ENCODE measurements around the gene E2F7.

The E2F7 gene

DNA sequence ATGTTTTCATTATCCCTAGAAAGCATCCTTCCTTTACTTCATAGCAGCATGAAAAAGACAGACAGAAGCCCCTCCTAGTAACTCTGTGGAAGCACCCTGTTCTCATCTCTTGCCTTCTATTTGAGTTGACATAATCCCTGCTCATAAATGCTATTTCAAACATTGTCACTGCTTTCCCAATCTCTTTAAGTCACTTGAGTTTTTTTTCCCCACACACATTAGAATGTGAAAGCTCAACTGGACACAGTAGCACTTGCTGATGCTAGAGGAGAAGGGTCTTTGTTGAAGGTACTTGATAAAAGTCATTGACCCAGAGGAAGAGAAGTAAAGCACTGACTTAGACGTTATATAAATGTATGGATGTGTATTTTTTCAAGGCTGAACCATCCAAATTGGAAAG is 3.0 kb downstream of the E2F7 start:
- no peak for DNase-seq

DNA sequence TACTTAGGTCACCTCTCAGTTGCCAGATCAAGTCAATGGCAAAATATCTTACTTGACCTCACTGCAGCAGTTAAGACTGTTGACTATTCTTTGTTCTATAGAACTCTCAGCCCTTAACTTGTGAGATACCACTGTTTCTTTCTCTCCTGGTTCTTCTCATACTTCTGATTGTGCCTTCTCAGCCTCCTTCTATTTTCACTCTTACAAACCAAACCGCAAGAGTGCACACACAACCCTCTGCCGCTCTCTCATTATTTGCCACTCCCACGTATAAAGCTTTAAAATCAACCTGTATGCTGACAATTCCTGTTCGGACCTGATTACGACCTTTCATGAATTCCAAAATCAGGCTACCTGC is 4.5 kb downstream of the E2F7 start:
- DNase-seq, result no peak

- DNase-seq, result no peak
These were observed 5.1 kb downstream of the E2F7 start for GRCh38 chr12:77060136-77060882.

DNA sequence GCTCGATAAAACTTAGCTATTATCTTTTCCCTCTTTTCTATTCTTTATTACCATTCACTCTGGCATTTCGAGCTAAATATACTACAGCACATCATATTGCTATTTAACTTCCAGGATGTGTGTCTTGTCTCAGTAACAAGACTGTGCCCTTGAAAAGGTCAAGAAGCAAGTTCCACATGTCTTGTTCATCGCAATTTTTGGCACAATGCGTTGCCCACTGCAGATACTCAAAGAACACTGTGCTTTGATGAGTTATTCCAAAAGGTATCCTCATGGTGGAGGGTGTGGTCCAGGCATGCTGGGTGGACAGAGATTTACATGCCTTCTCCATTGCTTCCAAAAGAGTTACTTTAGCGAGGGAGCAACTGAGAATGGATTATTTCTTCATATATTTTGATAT is 6.6 kb downstream of the E2F7 start:
- DNase-seq, result no peak

- DNase-seq, result no peak
These were observed 10.5 kb downstream of the E2F7 start for GRCh38 chr12:77054851-77055250.

DNA sequence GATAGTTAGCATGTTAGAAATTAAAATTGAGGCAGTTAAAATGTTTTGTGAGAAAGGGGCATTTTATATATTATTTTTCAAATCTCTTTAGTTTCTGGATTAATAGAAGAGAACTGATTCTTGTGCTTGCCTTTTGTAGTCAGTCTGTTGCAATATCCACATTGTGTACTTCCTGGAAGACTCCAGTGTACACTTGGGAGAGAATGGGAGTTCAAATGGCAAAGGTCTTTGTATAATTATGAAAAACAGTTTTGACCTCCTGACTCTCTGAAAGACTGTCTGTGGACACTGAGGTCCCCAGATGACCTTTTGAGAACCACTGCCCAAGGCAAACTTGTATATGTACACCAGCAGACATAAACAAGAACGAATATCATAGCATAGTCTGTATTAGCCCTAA is 12.1 kb downstream of the E2F7 start:
- no peak for DNase-seq

DNA sequence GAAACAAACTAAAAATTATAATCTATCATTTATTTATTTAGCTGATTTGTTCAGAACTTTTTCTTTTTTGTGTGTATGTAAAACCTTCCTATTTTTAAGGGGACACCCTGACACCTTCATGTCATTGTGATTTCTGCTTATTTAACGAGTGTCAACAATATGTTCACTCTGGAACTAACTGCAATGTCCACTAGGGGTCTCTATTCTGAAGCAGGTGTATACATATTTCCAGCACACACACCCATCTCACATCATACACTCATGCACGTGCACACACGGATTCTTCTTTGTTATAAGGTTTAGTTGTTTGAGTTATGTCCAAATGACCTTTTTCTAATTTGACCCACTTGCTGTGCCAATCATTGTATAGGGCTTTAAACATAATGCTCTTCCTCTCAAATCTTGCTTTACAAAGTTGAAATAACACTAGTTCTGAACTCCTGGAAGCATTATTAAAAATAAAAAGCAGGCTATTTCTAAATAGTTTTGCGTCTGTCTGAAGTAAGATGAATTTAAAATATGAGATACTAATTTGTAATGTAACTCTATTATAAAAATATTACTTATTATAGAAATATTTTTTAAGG is 15.5 kb downstream of the E2F7 start:
- peak; percentile 53 for DNase-seq

GRCh38 chr12:77047341-77048109 is 17.8 kb downstream of the E2F7 start:
- no peak for DNase-seq

DNA sequence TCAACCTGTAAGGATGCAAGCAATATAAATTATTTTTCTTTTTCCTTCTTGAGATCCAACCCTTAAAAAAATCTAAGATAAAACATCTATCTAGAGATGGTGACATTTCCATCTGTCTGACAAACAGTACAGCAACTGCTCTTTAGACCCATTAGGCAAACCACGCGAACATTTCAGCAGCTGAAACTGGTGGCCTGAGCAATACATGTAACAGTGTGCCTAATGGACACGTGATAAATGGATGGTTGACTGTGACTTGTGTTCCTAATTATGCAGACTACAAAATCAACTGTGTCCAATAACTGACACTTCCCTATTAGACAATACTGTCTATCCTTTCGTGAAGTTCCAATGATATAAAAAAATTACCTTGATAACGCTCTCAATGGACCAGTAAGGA is 18.9 kb downstream of the E2F7 start:
- no peak for DNase-seq

DNA sequence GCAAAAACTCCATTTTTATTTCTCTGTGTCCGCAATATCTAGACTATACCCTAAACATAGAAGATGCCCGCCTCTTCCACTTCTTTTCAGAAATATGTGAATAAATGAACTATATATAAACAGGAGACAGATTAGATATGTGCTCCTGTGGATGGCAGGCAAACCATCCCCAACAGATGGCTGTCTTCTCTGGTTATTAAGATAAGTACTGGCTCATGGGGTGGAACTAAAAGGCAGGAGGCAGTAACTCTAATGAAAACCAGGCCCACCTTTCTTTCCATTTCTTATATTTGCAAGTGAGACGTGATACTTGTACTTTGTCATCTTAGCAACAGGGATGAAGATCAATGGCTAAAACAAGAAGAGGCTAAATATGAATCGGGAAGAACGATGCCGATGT is 20.2 kb downstream of the E2F7 start:
- DNase-seq, result no peak

DNA sequence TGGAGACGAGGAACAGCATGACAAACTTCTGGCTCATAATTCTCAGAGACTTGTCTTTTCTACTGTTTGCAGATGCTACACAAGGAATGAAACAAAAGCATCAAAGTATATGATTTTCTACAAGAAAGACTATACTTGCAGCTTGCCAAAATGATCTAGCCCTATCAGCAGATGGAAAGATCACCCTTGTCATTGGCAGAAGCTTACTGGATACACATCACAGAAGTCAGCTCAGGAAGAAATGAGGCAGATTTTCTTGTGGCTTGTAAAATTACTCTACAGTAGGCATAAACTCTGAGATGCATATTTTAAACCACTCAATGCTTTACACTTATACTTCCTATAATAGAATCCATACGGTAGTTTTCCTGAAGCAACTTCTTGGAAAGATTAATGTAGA is 20.6 kb downstream of the E2F7 start:
- no peak for DNase-seq

DNA sequence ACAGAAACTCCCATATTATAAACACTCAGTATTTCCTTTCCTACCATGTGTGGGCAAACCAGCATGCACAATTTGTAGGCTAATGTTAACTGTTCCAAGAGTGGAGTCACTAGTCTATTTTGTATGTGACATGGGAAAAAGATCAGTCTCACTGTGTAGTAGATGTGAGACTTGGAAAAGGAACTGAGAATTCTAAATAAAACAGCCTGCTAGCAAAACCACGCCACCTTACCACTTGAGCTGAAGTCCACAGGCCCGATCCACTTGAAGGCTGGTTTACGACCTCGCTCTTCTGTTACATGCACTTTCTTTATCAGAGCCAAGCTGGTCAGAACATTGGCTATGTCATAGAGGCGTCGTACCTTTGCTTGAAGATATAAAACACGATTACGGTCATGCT is 22.5 kb downstream of the E2F7 start:
- no peak for DNase-seq

DNA sequence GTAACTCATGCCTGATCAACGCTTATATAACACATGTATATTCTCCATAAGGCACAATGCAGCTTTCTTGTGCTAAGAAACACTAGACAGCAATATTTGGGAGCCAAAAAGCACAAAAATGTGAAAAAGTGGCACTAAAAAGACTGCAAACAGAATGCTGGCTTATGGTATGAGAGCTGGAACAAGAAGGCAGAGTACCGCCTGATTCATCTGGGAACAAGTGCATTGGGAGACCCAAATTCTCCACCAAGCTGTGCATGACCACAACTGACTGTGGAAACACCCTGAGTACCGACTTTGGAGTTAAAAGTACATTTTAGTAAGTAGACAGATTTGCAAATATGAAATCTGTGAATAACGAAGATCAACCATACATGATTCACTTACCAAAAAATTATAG is 25.1 kb downstream of the E2F7 start:
- DNase-seq, result no peak

DNA sequence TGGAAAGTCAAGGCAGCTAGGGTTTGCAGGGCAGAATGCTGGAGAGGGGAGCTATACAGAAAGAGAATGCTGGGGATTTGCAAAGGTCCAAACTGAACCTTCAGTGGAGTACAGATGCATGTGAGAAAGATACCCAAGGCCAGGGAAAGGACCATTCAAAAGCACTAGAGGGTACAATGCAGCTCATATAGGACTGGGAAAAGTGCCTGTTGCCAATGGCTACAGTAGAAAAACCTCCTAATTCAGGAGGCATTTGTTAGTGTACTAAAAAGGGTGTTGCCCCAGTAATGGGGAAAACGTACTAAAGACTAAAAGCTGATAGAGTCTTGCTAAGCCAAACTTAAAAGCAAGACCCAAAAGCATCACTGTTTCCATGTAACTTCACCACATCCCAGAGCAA is 30.1 kb downstream of the E2F7 start:
- DNase-seq, result no peak

DNA sequence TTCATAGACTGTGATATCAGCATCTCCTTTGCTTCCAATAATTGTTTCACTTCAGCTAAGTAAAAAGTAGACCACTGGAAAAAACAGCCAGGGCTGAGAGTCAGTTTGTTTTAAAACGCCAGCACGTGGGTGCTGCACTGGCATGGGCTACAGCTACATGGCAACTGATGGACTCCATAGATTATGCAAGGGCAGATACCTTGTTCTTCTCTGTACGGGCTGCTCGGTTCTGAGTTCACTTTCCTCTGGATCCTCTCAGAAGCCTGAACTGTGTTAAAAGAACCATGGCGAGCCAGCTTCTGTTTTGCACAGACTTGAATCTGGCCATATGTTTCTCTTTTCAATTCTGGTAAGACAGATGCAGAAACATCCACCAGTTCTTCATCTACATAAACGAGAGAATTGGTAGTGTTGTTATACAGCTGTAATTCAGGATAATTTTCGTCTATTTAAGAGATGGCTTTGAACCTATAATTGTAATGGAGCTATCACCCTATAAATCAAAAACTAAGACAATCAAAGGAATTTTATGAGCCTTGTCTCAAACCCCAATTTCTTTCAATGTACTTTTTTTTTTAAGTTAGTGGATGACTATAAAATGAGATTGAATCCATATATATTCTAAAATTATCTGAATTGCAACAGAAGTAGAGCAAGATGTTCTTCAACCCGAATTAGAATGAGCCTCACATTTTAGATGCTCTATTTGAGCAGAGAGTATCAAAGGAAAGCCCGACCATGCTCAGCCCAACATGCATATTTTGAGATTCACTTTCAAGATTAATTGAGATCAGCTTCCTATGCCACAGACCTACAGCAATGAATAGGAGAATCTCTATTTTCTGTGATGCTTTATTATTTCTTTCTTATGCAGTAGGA is 31.5 kb downstream of the E2F7 start:
- DNase-seq, result no peak

GRCh38 chr12:77032406-77032805 is 33.0 kb downstream of the E2F7 start:
- DNase-seq, result no peak

DNA sequence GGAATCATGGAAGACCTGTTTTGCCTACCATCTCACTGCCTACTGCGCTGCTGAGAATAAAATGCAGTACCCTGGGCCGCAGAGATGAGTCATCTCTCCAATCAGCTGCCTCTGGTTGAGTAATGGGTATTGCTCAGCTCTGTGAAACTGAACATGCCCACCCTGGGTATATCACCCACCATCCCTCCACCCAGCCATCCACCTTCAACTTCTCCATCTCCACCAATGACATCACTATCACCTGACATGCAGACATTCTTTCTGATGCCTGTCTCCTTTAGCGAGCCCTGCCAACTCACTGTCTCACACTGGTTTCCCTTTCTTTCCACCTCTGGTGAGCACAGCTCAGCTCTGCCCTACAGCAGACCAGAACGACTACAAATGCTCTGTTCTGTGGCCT is 33.6 kb downstream of the E2F7 start:
- DNase-seq, result no peak

GRCh38 chr12:77025782-77026314 is 39.5 kb downstream of the E2F7 start:
- no peak for DNase-seq

GRCh38 chr12:77023501-77023900 is 41.9 kb downstream of the E2F7 start:
- DNase-seq, result no peak

DNA sequence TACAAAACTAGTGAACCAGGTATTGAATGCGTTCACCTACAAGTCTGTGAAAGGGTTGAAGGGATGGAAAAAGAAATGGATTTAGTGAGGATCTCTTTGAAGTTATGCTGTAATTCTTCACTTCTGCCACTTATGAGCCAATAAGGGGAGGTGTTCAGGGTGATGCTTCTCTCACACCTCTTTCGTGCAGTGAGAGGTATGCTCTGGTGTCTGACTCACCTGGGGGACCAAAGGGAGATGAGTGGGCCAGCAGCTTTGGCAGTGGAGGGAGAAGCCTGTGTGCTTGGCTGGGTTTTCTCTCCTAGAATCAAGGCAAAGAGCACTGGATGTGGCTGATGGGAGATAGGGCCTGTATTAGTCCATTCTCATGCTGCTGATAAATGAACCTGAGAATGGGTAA is 45.4 kb downstream of the E2F7 start:
- DNase-seq, result no peak

DNA sequence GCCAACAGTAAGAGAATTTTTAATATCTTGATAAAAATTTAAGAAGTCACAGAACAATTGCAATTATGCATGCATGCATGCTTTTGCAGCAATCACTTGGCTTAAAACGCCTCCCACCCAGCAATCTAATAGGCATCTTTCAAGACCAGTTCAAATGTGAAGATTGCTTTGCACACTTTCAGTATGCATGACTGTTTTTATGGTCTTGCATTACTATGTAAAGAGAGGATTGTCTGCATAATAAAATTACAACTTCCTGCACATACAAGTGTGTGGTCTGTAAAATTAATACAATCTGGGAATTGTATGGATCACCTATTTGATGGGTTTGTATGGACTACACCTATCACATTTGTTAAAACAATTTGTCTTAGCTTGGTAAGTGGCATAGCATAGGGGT is 48.8 kb downstream of the E2F7 start:
- no peak for DNase-seq

DNA sequence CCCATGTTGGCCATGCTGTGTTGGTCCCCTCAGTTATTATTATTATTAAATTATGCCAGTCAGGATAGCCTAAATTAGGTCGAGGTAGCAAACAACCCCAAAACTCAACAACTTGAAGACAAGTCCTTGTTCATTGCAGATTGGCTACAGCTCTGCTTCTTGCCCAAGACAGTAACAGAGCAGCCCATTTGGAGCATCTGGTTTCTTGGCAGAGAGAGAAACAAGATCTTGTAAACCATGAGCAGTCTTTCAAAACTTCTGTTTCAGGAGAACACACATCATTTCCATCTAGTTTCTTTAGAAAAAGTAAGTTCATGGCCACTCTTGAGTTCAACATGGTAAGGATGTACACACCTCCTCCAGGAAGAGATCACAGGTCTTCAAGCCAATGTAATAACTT is 52.3 kb downstream of the E2F7 start:
- DNase-seq, result no peak
